ENCODE measurements around the gene WBP1. TPM values are rescaled to one million over a fixed set of nuclear protein-coding genes. Genes with fewer than 3 reads are reported as not detected.
"Not testable (repeated sequence)": the region's sequence is repeated elsewhere in the genome, so short reads cannot be mapped to it uniquely, and the experiment has no call there.

WBP1 gene
- polyA plus RNA-seq, 4 donors = 55.1 to 82.7 (median 66.4) TPM

DNA sequence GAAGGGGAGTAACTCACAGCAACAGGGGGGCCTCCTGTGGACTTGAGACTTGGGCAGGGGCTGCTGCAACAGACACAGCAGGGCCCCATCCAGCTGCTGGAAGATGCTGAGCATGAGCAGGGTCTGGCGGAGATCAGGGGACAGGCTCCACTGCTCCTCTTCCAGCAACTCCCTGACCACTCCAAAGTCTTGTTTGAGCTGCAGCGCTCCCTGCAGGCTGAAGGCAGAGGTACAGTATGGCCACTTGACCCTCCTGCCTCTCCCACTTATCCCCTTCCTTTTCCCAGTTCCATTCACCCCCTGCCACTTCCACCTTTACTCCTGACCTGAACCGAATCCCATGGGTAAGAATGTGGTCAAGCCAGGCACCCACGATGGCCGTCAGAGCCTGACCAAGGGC lies 16.7 kb downstream of the WBP1 start:
- no peak for DNase-seq
- Histone ChIP-seq H3K4me1 (ENCODE audit: control insufficient read depth in 3 of 3, insufficient read depth in 2 of 3, low read depth in 1 of 3, low read length in 2 of 3) (peaks cover 0 to 20% (median 1%) of the 10 kb centered on the region in 3 donors), H3K27me3 (ENCODE audit: control insufficient read depth in 3 of 3, insufficient read depth in 3 of 3, low read length in 3 of 3) (no peaks in the 10 kb centered on the region), H3K36me3 (ENCODE audit: control insufficient read depth in 3 of 3, insufficient read depth in 2 of 3, low read depth in 1 of 3, low read length in 3 of 3) (peaks cover 2 to 45% (median 4%) of the 10 kb centered on the region in 3 donors), H3K9me3 (ENCODE audit: control insufficient read depth in 2 of 2, insufficient read depth in 1 of 2, low read depth in 1 of 2, low read length in 1 of 2) (no peaks in the 10 kb centered on the region), H3K4me3 (ENCODE audit: low read depth in 1 of 3, low read length in 3 of 3) (no peak overlapping the region), H3K27ac (ENCODE audit: low read depth in 1 of 3, low read length in 2 of 3) (no peak overlapping the region)
- no peak for FAIRE-seq
- WGBS, 3 donors = 88 to 92% (median 90%) methylated on average over 5 of the region's 5 CpGs

DNA sequence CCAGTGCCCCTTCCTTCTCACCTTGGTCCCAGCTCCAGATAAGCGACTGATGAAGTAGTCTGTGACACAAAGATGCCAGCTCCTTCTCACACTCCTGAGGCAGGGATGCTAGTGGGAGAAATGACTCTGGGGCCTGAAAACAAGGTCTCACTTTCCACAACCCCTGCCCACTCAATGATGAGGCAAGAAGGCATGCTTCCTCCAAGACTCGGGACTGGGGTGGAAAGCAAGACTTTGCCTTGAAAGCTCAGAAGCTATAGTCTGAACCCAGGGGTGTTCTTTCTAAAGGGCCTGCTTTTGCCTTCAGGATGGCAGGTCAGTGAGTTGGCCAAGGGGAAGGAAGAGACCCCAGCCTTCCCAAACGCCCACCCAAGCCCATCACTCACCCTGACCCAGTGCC lies 23.2 kb downstream of the WBP1 start:
- FAIRE-seq = no peak
- H3K27ac ChIP-seq (ENCODE audit: low read depth in 1 of 3, low read length in 2 of 3) = peak overlapping the region in 1 of 3 donors; percentile 86
- H3K9me3 ChIP-seq (ENCODE audit: control insufficient read depth in 2 of 2, insufficient read depth in 1 of 2, low read depth in 1 of 2, low read length in 1 of 2) = no peaks in the 10 kb centered on the region
- no peak for DNase-seq
- peaks cover 0 to 53% (median 4%) of the 10 kb centered on the region in 3 donors for H3K36me3 ChIP-seq (ENCODE audit: control insufficient read depth in 3 of 3, insufficient read depth in 2 of 3, low read depth in 1 of 3, low read length in 3 of 3)
- H3K4me1 ChIP-seq (ENCODE audit: control insufficient read depth in 3 of 3, insufficient read depth in 2 of 3, low read depth in 1 of 3, low read length in 2 of 3) = peaks cover 0 to 29% (median 2%) of the 10 kb centered on the region in 3 donors
- 23 to 38% (median 27%) methylated on average over 3 of the region's 3 CpGs for WGBS, 3 donors
- H3K4me3 ChIP-seq (ENCODE audit: low read depth in 1 of 3, low read length in 3 of 3) = peak overlapping the region in 2 of 3 donors; percentile 81 to 85
- no peaks in the 10 kb centered on the region for H3K27me3 ChIP-seq (ENCODE audit: control insufficient read depth in 3 of 3, insufficient read depth in 3 of 3, low read length in 3 of 3)

DNA sequence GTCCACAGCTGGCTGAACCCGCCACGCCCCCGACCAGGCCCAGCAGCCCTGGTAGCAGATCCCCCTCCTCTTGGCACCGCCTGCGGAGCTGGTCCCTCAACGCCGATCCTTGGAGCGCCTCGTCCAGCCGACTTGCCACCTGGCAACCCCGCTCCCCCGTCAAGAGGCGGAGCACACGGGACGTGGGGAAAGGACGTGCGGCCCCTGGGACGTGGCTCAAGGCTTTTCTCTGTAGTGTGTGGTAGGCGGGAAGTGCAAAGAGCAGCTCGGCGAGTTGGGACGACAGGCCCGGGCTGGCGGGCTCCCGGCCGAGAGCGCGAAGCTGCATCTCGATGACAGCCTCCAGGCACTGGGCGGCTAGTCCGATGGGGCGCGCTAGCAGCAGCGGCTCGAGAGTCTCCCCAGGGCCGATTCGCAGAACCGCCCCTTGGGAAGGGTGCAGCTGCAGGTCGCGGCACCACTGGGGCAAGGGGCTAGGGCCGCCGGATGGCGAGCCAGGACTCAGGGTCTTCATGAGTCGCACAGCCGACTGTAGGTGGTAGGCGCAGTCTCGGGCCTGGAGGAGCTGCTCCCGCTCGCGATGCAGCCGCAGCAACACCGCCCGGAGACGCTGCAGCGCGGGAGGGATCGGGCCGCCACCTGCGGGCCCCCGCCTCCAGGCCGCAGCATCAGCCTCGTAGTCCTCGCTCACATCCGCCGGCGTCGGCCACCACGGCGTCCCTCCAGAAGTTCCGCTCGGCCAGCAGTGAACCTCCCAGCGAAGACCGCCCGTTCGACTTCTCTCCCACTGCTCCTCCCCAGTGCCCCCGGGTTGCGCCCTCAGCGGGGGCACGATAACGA lies 23.9 kb downstream of the WBP1 start:
- Histone ChIP-seq H3K4me1 (ENCODE audit: control insufficient read depth in 3 of 3, insufficient read depth in 2 of 3, low read depth in 1 of 3, low read length in 2 of 3) (peaks cover 0 to 24% (median 2%) of the 10 kb centered on the region in 3 donors), H3K9me3 (ENCODE audit: control insufficient read depth in 2 of 2, insufficient read depth in 1 of 2, low read depth in 1 of 2, low read length in 1 of 2) (no peaks in the 10 kb centered on the region), H3K27ac (ENCODE audit: low read depth in 1 of 3, low read length in 2 of 3) (peak overlapping the region; percentile 86 to 96 (median 87)), H3K36me3 (ENCODE audit: control insufficient read depth in 3 of 3, insufficient read depth in 2 of 3, low read depth in 1 of 3, low read length in 3 of 3) (peaks cover 0 to 58% (median 4%) of the 10 kb centered on the region in 3 donors), H3K27me3 (ENCODE audit: control insufficient read depth in 3 of 3, insufficient read depth in 3 of 3, low read length in 3 of 3) (no peaks in the 10 kb centered on the region), H3K4me3 (ENCODE audit: low read depth in 1 of 3, low read length in 3 of 3) (peak overlapping the region; percentile 81 to 90 (median 85))
- whole genome bisulfite sequencing, 3 donors = 1 to 2% (median 1%) methylated on average over 67 to 80 of the region's 80 CpGs
- peak; percentile 45 to 66 for DNase-seq
- FAIRE-seq = no peak

DNA sequence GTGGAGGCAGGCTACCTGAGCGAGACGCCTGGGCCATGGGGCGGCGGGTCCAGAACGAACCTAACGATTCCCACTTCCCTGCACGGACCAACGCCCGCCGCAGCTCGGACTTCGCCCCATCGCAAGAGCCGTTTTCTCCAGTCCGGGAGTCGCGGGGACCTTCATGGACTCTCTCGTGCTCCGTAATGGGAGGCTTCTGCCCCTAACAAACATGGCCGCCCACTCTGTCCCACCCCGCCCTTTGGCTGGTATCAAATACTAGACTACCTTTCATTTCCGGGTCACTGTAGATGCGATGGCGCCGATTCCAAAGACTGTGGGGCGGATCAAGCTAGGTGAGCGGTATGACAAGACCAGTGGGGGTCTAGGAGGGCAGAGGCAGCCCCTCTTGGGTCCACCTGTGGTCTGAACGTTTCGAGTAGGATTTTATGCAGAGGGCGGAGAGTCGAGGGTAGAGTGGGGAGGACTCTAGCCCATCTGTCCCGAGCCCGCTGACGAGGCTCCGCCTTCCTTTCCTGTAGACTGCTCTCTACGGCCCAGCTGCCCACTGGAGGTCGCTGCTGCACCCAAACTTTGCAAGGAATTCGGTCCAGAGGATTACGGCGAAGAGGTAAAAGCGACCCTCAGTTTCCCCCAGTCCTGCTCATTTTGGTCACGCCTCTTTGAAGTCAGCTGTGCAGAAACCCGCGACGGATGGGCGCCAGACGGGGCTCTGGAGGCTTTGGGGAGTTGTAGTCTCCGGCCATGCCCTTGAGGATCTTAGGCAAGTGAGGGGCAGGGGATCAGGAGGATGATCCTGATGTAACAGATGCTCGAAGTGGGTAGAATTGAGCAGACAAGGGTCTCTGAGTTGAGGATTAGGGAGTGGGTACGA lies 24.8 kb downstream of the WBP1 start, which contains the start of the genes CCDC142 and TTC31:
TSS of gene CCDC142 (minus strand) at position 198 of the 874 bp plus-strand sequence. CDS start at position 37, 161 bp downstream.
TSS of gene TTC31 (plus strand) at position 281 of the 874 bp plus-strand sequence. CDS start at position 296, 15 bp downstream.
- Histone ChIP-seq H3K9me3 (ENCODE audit: control insufficient read depth in 2 of 2, insufficient read depth in 1 of 2, low read depth in 1 of 2, low read length in 1 of 2) (no peaks in the 10 kb centered on the region), H3K27ac (ENCODE audit: low read depth in 1 of 3, low read length in 2 of 3) (peak within 1 kb of the TSS; percentile 86 to 96 (median 87)), H3K36me3 (ENCODE audit: control insufficient read depth in 3 of 3, insufficient read depth in 2 of 3, low read depth in 1 of 3, low read length in 3 of 3) (peaks cover 0 to 58% (median 2%) of the 10 kb centered on the region in 3 donors), H3K27me3 (ENCODE audit: control insufficient read depth in 3 of 3, insufficient read depth in 3 of 3, low read length in 3 of 3) (no peaks in the 10 kb centered on the region), H3K4me3 (ENCODE audit: low read depth in 1 of 3, low read length in 3 of 3) (peak within 1 kb of the TSS; percentile 81 to 90 (median 85)), H3K4me1 (ENCODE audit: control insufficient read depth in 3 of 3, insufficient read depth in 2 of 3, low read depth in 1 of 3, low read length in 2 of 3) (peaks cover 0 to 25% (median 2%) of the 10 kb centered on the region in 3 donors)
- FAIRE-seq (no peak), DNase-seq (peak; percentile 99)
- WGBS, 3 donors = 0 to 1% (median 1%) methylated on average over 47 to 50 of the region's 50 CpGs

DNA sequence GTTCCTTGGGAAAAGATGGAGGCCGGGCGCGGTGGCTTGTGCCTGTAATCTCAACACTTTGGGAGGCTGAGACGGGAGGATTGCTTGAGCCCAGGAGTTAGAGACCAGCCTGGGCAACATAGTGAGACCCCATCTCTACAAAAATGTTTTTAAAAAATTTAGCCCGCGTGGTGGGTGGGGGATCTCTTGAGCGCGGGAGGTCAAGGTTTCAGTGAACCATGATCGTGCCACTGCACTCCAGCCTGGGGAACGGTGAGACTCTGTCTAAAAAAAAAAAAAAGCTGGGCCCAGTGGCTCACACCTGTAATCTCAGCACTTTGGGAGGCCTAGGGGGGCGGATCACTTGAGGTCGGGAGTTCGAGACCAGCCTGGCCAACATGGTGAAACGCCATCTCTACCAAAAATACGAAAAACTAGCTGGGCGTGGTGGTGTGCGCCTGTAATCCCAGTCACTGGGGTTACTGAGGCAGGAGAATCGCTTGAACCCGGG lies 25.5 kb downstream of the WBP1 start:
- Histone ChIP-seq H3K4me3 (ENCODE audit: low read depth in 1 of 3, low read length in 3 of 3) (peak overlapping the region; percentile 81 to 90 (median 85)), H3K4me1 (ENCODE audit: control insufficient read depth in 3 of 3, insufficient read depth in 2 of 3, low read depth in 1 of 3, low read length in 2 of 3) (peaks cover 0 to 32% (median 2%) of the 10 kb centered on the region in 3 donors), H3K27ac (ENCODE audit: low read depth in 1 of 3, low read length in 2 of 3) (peak overlapping the region in 1 of 3 donors; percentile 86), H3K36me3 (ENCODE audit: control insufficient read depth in 3 of 3, insufficient read depth in 2 of 3, low read depth in 1 of 3, low read length in 3 of 3) (peaks cover 0 to 52% (median 0%) of the 10 kb centered on the region in 3 donors)
- 45 to 72% (median 58%) methylated on average over 19 of the region's 19 CpGs for WGBS, 3 donors
- H3K9me3 ChIP-seq (ENCODE audit: control insufficient read depth in 2 of 2, insufficient read depth in 1 of 2, low read depth in 1 of 2, low read length in 1 of 2); H3K27me3 ChIP-seq (ENCODE audit: control insufficient read depth in 3 of 3, insufficient read depth in 3 of 3, low read length in 3 of 3); DNase-seq; FAIRE-seq: not testable (repeated sequence)

DNA sequence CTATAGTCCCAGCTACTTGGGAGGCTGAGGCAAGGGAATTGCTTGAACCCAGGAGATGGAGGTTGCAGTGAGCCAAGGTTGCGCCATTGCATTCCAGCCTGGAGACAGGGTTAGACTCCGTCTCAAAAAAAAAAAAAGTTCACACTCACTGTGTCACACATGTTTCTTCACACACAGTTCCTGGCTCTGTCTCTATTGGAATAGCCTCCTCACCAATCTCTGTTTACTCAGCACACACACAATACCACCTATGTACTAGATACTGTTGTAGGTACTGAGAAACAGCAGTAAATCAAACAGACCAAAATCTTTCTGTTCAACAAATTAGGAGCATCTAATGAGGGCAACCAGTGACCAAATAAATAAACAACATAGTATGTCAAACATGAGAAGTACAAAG lies 27.9 kb downstream of the WBP1 start:
- Histone ChIP-seq H3K27me3 (ENCODE audit: control insufficient read depth in 3 of 3, insufficient read depth in 3 of 3, low read length in 3 of 3) (no peaks in the 10 kb centered on the region), H3K4me3 (ENCODE audit: low read depth in 1 of 3, low read length in 3 of 3) (no peak overlapping the region), H3K27ac (ENCODE audit: low read depth in 1 of 3, low read length in 2 of 3) (no peak overlapping the region), H3K36me3 (ENCODE audit: control insufficient read depth in 3 of 3, insufficient read depth in 2 of 3, low read depth in 1 of 3, low read length in 3 of 3) (peaks cover 1 to 57% (median 3%) of the 10 kb centered on the region in 3 donors), H3K4me1 (ENCODE audit: control insufficient read depth in 3 of 3, insufficient read depth in 2 of 3, low read depth in 1 of 3, low read length in 2 of 3) (peaks cover 2 to 46% (median 5%) of the 10 kb centered on the region in 3 donors), H3K9me3 (ENCODE audit: control insufficient read depth in 2 of 2, insufficient read depth in 1 of 2, low read depth in 1 of 2, low read length in 1 of 2) (no peaks in the 10 kb centered on the region)
- 90 to 94% (median 93%) methylated on average over 2 of the region's 2 CpGs for WGBS, 3 donors
- DNase-seq (no peak), FAIRE-seq (no peak)

DNA sequence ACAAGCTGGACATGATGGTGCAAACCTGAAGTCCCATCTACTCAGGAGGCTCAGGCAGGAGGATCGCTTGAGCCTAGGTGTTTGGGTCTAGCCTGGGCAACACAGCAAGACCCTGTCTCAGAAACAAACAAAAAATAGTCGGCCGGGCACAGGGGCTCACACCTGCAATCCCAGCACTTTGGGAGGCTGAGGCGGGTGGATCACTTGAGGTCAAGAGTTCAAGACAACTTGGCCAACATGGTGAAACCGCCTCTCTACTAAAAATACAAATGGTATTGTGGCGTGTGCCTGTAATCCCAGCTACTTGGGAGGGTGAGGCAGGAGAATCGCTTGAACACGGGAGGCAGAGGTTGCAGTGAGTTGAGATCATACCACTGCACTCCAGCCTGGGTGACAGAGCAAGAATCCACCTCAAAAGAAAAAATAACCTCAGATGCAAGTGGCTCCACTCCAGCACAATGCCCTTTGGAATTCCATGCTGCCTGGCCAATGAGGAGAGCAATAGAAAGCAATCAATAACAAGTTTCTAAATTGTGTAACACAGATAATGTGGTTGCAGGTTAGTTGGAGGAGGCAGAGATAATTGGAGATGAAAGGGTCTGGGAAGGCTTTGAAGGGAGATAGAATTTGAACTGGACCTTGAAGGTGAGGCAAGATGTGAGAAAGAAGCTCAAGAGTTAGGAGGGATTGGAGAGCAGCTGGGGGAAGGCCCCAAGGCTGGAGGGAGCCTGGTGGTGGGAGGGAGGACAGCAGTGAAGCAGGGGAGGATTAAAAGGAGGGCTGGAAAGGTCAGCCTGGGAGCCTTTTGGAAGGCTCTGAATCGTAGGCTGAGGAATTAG lies 30.6 kb downstream of the WBP1 start:
- Histone ChIP-seq H3K4me1 (ENCODE audit: control insufficient read depth in 3 of 3, insufficient read depth in 2 of 3, low read depth in 1 of 3, low read length in 2 of 3) (peaks cover 0 to 50% (median 5%) of the 10 kb centered on the region in 3 donors), H3K36me3 (ENCODE audit: control insufficient read depth in 3 of 3, insufficient read depth in 2 of 3, low read depth in 1 of 3, low read length in 3 of 3) (peaks cover 13 to 73% (median 17%) of the 10 kb centered on the region in 3 donors), H3K27me3 (ENCODE audit: control insufficient read depth in 3 of 3, insufficient read depth in 3 of 3, low read length in 3 of 3) (no peaks in the 10 kb centered on the region), H3K4me3 (ENCODE audit: low read depth in 1 of 3, low read length in 3 of 3) (no peak overlapping the region), H3K27ac (ENCODE audit: low read depth in 1 of 3, low read length in 2 of 3) (peak overlapping the region; percentile 32 to 89 (median 82)), H3K9me3 (ENCODE audit: control insufficient read depth in 2 of 2, insufficient read depth in 1 of 2, low read depth in 1 of 2, low read length in 1 of 2) (no peaks in the 10 kb centered on the region)
- FAIRE-seq (no peak), DNase-seq (peak; percentile 90 to 93)
- 31 to 72% (median 51%) methylated on average over 9 of the region's 9 CpGs for WGBS, 3 donors

Measured in small intestine (tissue), 7 donors.